Activated CD8-positive, alpha-beta memory T cell treated with anti-CD3 and anti-CD28 coated beads, Interleukin-2, amount 10 ng/mL, durations not matched to agents 7 days and 5 days (primary cell): ENCODE results near the gene DST. TPM values are rescaled to one million over a fixed set of nuclear protein-coding genes. Genes with fewer than 3 reads are reported as not detected.

Experiments
- ATAC-seq: fragments of 150-1000 bp; cut with Tn5 transposase; one replicate; pipeline ENCODE4 v1.10.0; 2021; ENCODE audit warnings: moderate library complexity
- CTCF ChIA-PET: fragments of 350-600 bp; sonication (Branson Sonifier 250); formaldehyde crosslinking; loops from one replicate; lab custom pipeline; 2021; ENCODE audit warnings: antibody characterized with exemption; lab: Charles Lee
- DNase-seq: peaks from one replicate; pipeline ENCODE4 v3.0.0-alpha.2; 2020
- H3K27ac Mint-ChIP-seq: one replicate; pipeline ENCODE4 v1.8.0; 2021; ENCODE audit warnings: mild to moderate bottlenecking, mixed read lengths
- H3K27me3 Mint-ChIP-seq: one replicate; pipeline ENCODE4 v1.8.0; 2021; ENCODE audit warnings: mixed read lengths
- H3K36me3 Mint-ChIP-seq: one replicate; pipeline ENCODE4 v1.8.0; 2021; ENCODE audit warnings: mild to moderate bottlenecking, mixed read lengths
- H3K4me1 Mint-ChIP-seq: one replicate; pipeline ENCODE4 v1.8.0; 2021; ENCODE audit warnings: mixed read lengths
- H3K4me3 Mint-ChIP-seq: one replicate; pipeline ENCODE4 v1.8.0; 2021; ENCODE audit warnings: mild to moderate bottlenecking, moderate library complexity, mixed read lengths
- H3K9me3 Mint-ChIP-seq: one replicate; pipeline ENCODE4 v1.8.0; 2022; ENCODE audit warnings: low read depth, mixed read lengths
- total RNA-seq, 2 experiments: library from RNA; stranded (reverse); gene quantifications; one replicate each; pipeline ENCODE4 v1.2.3, GENCODE V29; 2021

Gene DST
- total RNA-seq, 2 experiments from 2014 or later: 4.0 to 4.3 TPM

DNA sequence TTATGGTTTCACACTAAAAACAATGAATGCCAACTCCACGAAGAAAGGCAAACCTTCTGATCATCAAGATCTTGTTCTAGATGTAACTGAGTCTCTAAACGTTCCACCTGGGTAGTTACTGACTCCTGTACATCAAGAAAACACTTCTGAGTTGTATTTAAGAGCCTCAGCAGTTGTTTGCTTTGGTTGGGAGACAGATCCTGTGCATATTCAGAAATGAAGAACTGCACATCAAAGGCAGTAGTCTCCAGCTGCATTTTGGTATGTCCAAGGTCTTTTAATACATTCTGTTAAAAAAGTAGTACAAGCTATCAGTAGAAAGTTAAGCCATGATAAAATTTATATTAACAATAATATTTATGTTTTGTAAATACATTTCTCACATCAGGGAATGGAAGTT lies 41.3 kb downstream of the DST start:
- Mint-ChIP-seq H3K9me3 (no peaks in the 10 kb centered on the region), H3K27ac (no peak overlapping the region), H3K4me1 (no peaks in the 10 kb centered on the region), H3K36me3 (no peaks in the 10 kb centered on the region), H3K4me3 (no peak overlapping the region), H3K27me3 (peaks cover 19% of the 10 kb centered on the region)
- CTCF ChIA-PET: no interaction called here
- DNase-seq (no peak), ATAC-seq (no peak)

DNA sequence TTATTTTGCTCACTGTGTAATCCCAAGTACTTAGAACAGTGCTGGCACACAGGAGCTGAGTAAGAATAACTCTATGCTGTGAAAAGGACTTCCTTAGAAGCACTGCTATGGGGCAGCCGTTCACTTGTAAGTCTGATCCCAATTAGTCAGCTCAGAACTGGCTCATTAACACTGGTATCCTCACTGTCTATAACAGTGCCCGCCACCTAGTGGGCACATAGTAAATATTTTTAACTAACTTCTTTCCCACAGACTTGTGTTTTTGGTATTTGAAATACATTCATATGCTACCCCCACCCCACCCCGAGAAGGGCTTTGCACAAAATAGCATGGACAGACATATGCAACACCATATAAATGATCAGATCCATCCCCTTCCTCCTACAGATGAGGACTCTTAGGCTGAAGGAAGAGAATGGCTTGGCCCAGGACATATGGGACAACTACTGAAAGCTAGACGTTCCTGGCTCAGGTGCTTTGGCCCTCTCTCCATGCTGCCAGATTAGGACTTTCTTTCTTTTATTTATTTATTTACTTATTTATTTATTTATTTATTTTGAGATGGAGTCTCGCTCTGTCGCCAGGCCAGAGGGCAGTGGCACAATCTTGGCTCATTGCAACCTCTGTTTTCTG lies 47.1 kb downstream of the DST start:
- ATAC-seq (peak; percentile 77), DNase-seq (peak; percentile 59)
- H3K36me3 Mint-ChIP-seq: no peaks in the 10 kb centered on the region
- H3K9me3 Mint-ChIP-seq: no peaks in the 10 kb centered on the region
- no peak overlapping the region for H3K4me3 Mint-ChIP-seq
- CTCF ChIA-PET: interaction anchor here (0.6 to 2.5 kb wide), 17 partner anchors 18 to 307 kb away, joined by 3 to 11 read pairs (median 4); no protein-coding TSS in a partner anchor
- peaks cover 19% of the 10 kb centered on the region for H3K4me1 Mint-ChIP-seq
- H3K27me3 Mint-ChIP-seq: peaks cover 5% of the 10 kb centered on the region
- no peak overlapping the region for H3K27ac Mint-ChIP-seq

DNA sequence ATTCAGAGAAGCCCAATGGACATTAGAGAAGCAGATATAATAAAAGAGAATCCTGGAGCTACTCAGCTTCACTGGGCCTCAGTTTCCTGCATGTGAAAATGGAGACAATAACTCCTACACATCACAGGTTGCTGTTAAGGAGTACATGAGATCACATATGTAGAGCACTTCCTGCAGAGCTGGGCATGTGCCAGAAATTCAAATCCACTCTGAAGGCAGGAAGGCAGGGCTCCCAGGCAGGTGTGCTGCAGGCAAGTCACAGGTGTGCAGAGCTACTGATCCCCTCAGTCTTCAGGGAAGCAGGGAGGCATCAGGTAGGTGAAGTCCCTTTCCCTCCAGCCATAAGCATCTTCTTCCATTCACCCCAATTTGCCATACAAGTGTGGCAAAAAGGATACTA lies 48.0 kb downstream of the DST start:
- Mint-ChIP-seq H3K4me3 (no peak overlapping the region), H3K36me3 (no peaks in the 10 kb centered on the region), H3K4me1 (peaks cover 19% of the 10 kb centered on the region), H3K27ac (no peak overlapping the region), H3K27me3 (peaks cover 4% of the 10 kb centered on the region), H3K9me3 (no peaks in the 10 kb centered on the region)
- no peak for ATAC-seq
- no peak for DNase-seq
- CTCF ChIA-PET: interaction anchor here (0.7 to 2.5 kb wide), 13 partner anchors 14 to 308 kb away, joined by 3 to 11 read pairs (median 4); no protein-coding TSS in a partner anchor

DNA sequence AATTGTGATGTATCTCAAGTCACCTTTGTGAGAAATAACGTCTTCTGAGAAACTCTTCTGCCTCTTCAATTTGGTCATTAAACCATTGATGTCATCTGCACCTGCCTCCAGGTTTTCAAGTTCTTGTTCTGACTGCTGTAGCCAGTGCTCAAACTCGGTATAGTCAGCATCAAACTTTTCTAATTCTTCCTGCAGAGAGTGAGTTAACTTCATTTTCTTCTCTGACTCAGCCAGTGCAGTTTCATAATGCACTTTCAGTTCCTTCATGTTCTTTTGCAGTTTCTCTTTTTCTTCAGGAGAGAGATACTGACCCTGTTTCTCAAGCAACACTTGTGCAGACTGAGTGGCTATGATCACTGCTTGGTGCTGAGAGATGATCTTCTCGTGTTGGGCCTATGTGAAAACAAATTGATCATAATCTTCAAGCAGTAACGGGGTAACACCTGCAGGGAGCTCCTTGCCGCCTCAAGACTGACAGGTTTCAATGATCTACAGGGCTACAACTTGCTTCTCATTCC lies 48.8 kb downstream of the DST start:
- Mint-ChIP-seq H3K4me3 (peak overlapping the region; percentile 26), H3K27me3 (no peaks in the 10 kb centered on the region), H3K27ac (peak overlapping the region; percentile 69), H3K36me3 (no peaks in the 10 kb centered on the region), H3K4me1 (peaks cover 19% of the 10 kb centered on the region), H3K9me3 (no peaks in the 10 kb centered on the region)
- ATAC-seq: peak; percentile 64
- CTCF ChIA-PET: interaction anchor here (0.8 to 2.5 kb wide), 7 partner anchors 15 to 247 kb away, joined by 3 to 11 read pairs (median 4); no protein-coding TSS in a partner anchor
- peak; percentile 45 for DNase-seq

DNA sequence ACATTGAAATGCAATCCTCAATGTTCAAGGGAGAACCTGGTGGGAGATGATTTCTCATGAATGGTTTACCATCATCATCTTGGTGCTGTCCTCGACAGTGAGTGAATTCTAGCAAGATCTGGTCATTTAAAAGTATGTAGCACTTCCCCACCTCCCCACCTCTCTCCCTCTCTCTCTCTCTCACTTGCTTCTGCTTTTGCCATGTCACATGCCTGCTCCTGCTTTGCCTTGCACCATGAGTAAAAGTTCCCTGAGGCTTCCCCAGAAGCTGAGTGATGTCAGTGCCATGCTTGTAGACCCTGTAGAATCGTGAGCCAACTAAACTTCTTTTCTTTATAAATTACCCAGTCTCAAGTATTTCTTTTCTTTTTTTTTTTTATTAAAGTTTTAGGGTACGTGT lies 60.5 kb downstream of the DST start:
- CTCF ChIA-PET: interaction anchor here (1.0 kb wide), 1 partner anchor 10 kb away, joined by 3 read pairs; no protein-coding TSS in a partner anchor
- Mint-ChIP-seq H3K9me3 (no peaks in the 10 kb centered on the region), H3K4me1 (no peaks in the 10 kb centered on the region), H3K27ac (no peak overlapping the region), H3K27me3 (no peaks in the 10 kb centered on the region), H3K36me3 (no peaks in the 10 kb centered on the region), H3K4me3 (no peak overlapping the region)
- DNase-seq (no peak), ATAC-seq (no peak)

DNA sequence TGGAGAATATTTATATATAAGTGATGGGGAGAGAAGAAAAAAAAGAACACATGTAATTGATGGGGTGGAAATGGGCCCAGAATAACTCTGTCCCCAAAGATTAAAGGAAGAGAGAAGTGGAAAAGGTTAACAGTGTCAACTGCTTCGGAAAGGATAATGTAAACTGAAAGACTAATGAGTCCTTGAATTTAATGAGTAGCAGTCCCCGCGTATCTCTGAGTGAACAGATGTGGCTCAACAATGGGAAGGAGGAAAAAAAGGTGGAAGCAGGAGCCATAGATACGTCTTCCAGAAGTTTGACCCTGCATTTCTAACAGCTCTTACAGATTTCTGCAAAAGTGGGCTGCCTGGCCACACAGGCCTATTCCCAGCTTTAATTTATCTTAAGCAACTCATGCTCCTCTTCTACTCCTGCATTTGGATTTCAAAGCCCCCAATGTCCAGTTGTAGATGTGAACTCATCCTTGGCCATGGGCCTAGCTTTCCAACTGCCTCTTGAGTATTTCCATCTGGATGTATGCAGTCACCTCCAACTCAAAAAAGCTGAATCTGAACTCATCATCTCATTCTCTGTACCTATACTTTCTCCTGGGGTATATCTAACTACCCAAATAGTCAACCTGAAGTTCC lies 61.3 kb downstream of the DST start:
- H3K4me1 Mint-ChIP-seq: no peaks in the 10 kb centered on the region

DNA sequence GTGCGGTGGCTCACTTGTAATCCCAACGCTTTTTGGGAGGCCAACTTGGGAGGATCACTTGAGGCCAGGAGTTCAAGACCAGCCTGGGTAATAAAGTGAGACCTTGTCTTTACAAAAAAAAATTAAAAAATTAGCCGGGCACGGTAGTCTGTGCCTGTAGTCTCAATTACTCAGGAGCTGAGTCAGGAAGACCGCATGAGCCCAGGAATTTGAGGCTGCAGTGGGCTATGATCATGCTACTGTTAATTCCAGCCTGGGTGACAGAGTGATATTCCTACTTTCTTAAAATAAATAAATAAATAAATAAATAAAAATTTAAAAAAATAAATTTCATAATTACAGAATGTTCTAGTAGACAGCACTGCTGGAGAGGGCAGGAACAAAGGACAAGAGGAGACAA lies 62.4 kb downstream of the DST start:
- Mint-ChIP-seq H3K9me3 (no peaks in the 10 kb centered on the region), H3K27me3 (no peaks in the 10 kb centered on the region), H3K4me3 (no peak overlapping the region), H3K27ac (no peak overlapping the region), H3K36me3 (no peaks in the 10 kb centered on the region), H3K4me1 (no peaks in the 10 kb centered on the region)
- DNase-seq (no peak), ATAC-seq (no peak)
- CTCF ChIA-PET: no interaction called here

More for the DNA sequence above, 61.3 kb downstream of the DST start:
- Mint-ChIP-seq H3K9me3 (no peaks in the 10 kb centered on the region), H3K27me3 (no peaks in the 10 kb centered on the region), H3K36me3 (no peaks in the 10 kb centered on the region), H3K4me3 (no peak overlapping the region), H3K27ac (no peak overlapping the region)
- CTCF ChIA-PET: interaction anchor here (1.0 kb wide), 1 partner anchor 11 kb away, joined by 3 read pairs; no protein-coding TSS in a partner anchor
- ATAC-seq: no peak
- no peak for DNase-seq

DNA sequence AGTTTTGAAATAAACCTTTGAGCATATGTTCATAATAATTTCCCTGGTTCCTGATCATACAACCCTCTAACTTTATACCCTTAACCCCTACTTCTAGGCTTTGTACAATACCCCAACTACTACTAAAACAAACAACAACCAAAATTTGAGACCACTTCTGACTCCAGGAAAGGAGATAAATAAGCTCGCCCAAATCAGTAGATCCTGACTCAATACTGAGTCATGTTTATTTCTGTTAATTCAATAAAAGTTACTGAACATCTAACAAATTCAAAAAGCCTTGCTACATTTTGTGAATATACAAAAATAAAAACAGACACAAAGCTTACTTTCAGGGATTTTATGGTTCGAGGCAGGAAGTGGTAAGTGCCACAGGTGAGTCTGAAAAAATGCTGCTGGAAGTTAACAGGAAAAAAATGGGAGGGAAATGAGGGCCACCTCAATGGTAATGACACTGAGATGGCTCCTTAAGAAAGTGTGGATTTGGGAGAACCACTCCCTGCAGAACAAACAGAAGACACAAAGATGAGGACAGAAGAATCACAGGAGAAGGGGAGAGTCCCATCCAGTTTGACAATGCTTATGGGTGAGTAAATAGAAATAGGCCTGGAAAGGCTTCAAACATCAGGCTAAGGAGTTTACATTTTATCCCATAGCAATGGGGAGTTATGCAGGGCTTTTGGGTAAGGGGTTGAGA lies 63.4 kb downstream of the DST start:
- Mint-ChIP-seq H3K4me1 (no peaks in the 10 kb centered on the region), H3K27me3 (no peaks in the 10 kb centered on the region), H3K4me3 (no peak overlapping the region), H3K36me3 (no peaks in the 10 kb centered on the region), H3K9me3 (no peaks in the 10 kb centered on the region), H3K27ac (no peak overlapping the region)
- DNase-seq (no peak), ATAC-seq (no peak)
- CTCF ChIA-PET: interaction anchor here (0.9 kb wide), 1 partner anchor 13 kb away, joined by 4 read pairs; no protein-coding TSS in a partner anchor

DNA sequence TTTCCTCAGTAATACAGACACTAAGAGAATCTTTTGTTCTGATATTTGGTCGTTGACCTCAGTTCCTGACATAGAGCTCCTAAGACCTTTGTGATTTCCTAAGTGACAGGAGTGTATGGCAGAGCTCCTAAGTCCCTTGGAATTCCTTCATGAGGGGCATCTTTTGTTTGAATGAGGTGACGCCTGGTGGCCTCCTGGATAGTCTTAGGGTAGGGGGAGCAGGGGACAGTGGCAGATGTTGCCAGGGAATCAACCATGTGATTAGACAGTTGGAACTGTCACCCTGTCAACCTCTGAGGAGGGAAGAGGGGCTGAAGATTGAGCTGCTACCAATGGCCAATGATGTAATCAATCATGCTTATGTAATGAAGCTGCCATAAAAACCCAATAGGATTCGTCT lies 67.0 kb downstream of the DST start:
- Mint-ChIP-seq H3K36me3 (no peaks in the 10 kb centered on the region), H3K9me3 (no peaks in the 10 kb centered on the region), H3K4me1 (no peaks in the 10 kb centered on the region), H3K27me3 (peaks cover 3% of the 10 kb centered on the region), H3K27ac (no peak overlapping the region), H3K4me3 (no peak overlapping the region)
- DNase-seq: no peak
- no peak for ATAC-seq
- CTCF ChIA-PET: interaction anchor here (1.3 kb wide), 1 partner anchor 20 kb away, joined by 3 read pairs; no protein-coding TSS in a partner anchor

DNA sequence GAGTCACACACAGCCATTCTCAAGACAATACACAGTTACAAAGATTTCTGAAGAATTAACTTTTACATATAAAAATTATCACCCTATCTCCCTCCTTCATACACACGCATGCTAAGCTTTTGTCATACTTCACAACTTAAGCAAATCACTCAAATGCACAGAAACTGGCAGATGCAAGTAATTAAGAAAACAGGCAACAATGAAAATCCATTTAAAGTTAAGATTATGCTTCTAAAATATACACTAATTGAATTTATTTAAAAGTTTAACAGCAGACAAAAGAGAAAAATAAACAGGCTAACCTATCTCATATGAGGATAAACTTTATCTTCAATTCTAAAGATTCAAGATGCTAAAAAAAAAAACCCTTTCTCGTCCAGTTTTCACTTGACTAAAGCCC lies 68.4 kb downstream of the DST start:
- CTCF ChIA-PET: no interaction called here

DNA sequence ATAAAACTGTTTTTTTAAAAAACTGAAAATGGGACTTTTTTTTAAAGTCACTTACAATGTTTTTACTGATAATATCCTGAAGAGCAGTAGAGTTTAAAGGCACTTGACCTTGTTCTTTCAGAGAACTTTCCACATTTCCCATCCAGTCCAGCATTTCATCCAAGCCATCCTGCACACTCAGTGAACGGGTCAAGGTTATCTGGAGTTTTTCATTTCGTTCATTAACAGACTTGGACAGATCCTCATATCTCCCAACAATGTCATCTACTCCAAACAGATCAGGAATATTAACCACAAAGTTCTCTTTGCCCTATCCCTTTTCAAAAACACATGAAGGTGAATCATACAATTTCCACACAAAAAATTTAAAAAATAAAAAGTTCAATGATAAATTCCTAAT lies 69.1 kb downstream of the DST start:
- H3K36me3 Mint-ChIP-seq: no peaks in the 10 kb centered on the region
- no peaks in the 10 kb centered on the region for H3K4me1 Mint-ChIP-seq
- CTCF ChIA-PET: no interaction called here
- no peak overlapping the region for H3K4me3 Mint-ChIP-seq
- DNase-seq (no peak), ATAC-seq (no peak)
- H3K27me3 Mint-ChIP-seq: peaks cover 3% of the 10 kb centered on the region
- no peak overlapping the region for H3K27ac Mint-ChIP-seq
- H3K9me3 Mint-ChIP-seq: no peaks in the 10 kb centered on the region

More for the DNA sequence above, 68.4 kb downstream of the DST start:
- H3K4me1 Mint-ChIP-seq: no peaks in the 10 kb centered on the region
- peaks cover 3% of the 10 kb centered on the region for H3K27me3 Mint-ChIP-seq
- H3K27ac Mint-ChIP-seq: no peak overlapping the region
- DNase-seq (no peak), ATAC-seq (no peak)
- H3K4me3 Mint-ChIP-seq: no peak overlapping the region
- no peaks in the 10 kb centered on the region for H3K36me3 Mint-ChIP-seq
- no peaks in the 10 kb centered on the region for H3K9me3 Mint-ChIP-seq

DNA sequence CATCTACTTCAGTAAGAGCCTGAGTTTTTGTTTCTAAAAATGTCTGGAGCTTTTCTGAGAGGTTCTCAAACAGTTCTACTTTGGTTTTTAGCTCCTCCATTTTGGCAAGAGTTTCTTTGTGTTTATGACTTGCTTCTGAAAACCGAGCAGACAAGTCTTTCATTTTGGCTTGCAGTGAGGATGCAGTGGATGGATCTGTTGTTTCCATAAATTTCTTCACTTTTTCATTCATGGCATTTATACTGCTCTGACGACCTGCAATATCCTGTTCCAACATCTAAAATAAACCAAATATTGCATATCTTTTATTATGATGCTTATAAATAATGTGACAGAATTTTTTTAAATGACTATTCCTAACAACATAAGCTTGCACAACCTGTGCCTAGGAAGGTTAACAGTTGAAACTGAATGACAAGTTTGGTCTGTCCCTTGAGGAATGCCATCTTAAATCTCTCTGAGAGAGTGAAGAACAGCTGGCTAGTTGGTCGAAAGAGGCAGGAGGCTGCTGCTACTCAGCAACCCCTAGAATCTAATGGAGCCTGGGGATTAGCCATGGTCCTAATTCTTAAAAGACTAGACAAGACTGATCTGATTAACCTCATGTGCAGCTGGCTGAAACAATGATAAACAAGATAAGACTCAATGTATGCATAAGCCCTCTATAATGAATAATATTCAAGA lies 69.8 kb downstream of the DST start:
- CTCF ChIA-PET: no interaction called here
- no peak overlapping the region for H3K4me3 Mint-ChIP-seq
- no peak overlapping the region for H3K27ac Mint-ChIP-seq
- ATAC-seq: no peak
- H3K9me3 Mint-ChIP-seq: no peaks in the 10 kb centered on the region
- H3K27me3 Mint-ChIP-seq: peaks cover 3% of the 10 kb centered on the region
- no peak for DNase-seq
- no peaks in the 10 kb centered on the region for H3K36me3 Mint-ChIP-seq
- H3K4me1 Mint-ChIP-seq: no peaks in the 10 kb centered on the region

DNA sequence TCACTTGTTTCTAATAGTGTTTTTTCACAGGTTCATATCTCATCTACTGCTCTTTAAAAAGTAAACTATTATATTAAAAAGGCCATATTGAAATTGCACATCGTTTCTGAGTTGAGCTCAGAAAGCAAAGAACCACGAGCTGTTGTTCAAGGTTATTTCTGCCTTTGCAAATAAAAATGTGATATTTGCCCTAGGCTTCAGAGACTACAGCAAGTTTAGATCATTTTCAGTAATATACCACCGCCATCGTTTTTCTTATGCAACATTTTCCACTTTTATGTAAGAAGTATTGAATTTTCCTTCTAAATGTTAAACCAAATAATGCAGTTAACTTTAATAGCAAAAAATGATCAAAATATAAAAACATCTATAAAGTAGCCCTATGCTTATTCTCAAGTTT lies 71.1 kb downstream of the DST start:
- Mint-ChIP-seq H3K36me3 (no peaks in the 10 kb centered on the region), H3K9me3 (no peaks in the 10 kb centered on the region), H3K4me1 (no peaks in the 10 kb centered on the region), H3K27ac (no peak overlapping the region), H3K4me3 (no peak overlapping the region), H3K27me3 (peaks cover 3% of the 10 kb centered on the region)
- ATAC-seq (no peak), DNase-seq (no peak)
- CTCF ChIA-PET: no interaction called here
